K562 (cell line): ENCODE results near the gene LRFN3. TPM values are rescaled to one million over a fixed set of nuclear protein-coding genes. Genes with fewer than 3 reads are reported as not detected.
A peak's percentile ranks its signal among the peaks of the same experiment; 100 is the strongest.
"Not testable (repeated sequence)": the region's sequence is repeated elsewhere in the genome, so short reads cannot be mapped to it uniquely, and the experiment has no call there.

Experiments
- ATAC-seq: fragments of 200-7000 bp; cut with Tn5 transposase; 3 replicates; pipeline ENCODE4 v1.9.1; 2020; ENCODE audit warnings: moderate library complexity
- BruUV-seq: library from RNA; stranded (reverse); fragments of 400-500 nt; replicated peaks from 2 replicates; lab custom pipeline; 2021; lab: Mats Ljungman, UMichigan
- CTCF ChIA-PET: fragments of 300-600 bp; formaldehyde crosslinking; extraction: SDS; loops from one replicate; lab custom pipeline; 2021; ENCODE audit warnings: low intra/inter-chr PET ratio; lab: Yijun Ruan, JAX
- POLR2A ChIA-PET: fragments of 300-600, 350-650 bp; sonication (Branson Sonifier 250); formaldehyde crosslinking; extraction: SDS; loops from one replicate; lab custom pipeline; 2021; ENCODE audit warnings: antibody characterized with exemption, inconsistent platforms; lab: Yijun Ruan, JAX
- DNase-seq, 4 experiments: peaks; one replicate each; pipeline versions ENCODE4 v3.0.0 to v3.0.0-alpha.2; 2011 to 2018; ENCODE audit warnings: low spot score in 3 of 4, mixed read lengths in 3 of 4; ENCODE audit errors: extremely low read depth in 1 of 4
- FAIRE-seq: peaks from 2 replicates; lab custom pipeline; 2011; peaks lifted over from hg19 to GRCh38; lab: Jason Lieb, UNC
- H2AFZ ChIP-seq: 2 replicates; pipeline ENCODE4 v1.6.0; 2011; ENCODE audit warnings: low read depth, low read length, control low read depth, inconsistent platforms
- H3K27ac ChIP-seq: fragments of 200-600 bp; 3 replicates; pipeline ENCODE4 v1.8.0; 2011; ENCODE audit warnings: low read depth, mild to moderate bottlenecking, control low read depth, inconsistent platforms, low read length, moderate library complexity, mixed read lengths; ENCODE audit errors: extremely low read depth
- H3K27me3 ChIP-seq, 2 experiments: fragments of 300-600 bp in 1 of 2; 2 replicates in 1 of 2; 3 replicates in 1 of 2; pipeline versions ENCODE4 v1.6.0 to v1.8.0; 2011; ENCODE audit warnings: inconsistent platforms in 2 of 2, low read length in 2 of 2, mild to moderate bottlenecking in 1 of 2, mixed read lengths in 1 of 2, moderate library complexity in 1 of 2; ENCODE audit not compliant: control insufficient read depth in 2 of 2, insufficient read depth in 2 of 2
- H3K36me3 ChIP-seq: fragments of 300-600 bp; 3 replicates; pipeline ENCODE4 v1.8.0; 2011; ENCODE audit warnings: mild to moderate bottlenecking, low read length, inconsistent platforms; ENCODE audit not compliant: control insufficient read depth, insufficient read depth
- H3K4me1 ChIP-seq, 2 experiments: fragments of 200-600 bp in 1 of 2; replicated peaks in 1 of 2; 2 replicates in 1 of 2; 3 replicates in 1 of 2; pipeline versions ENCODE4 v1.5.1 to v1.8.0; 2011; ENCODE audit warnings: inconsistent platforms in 2 of 2, low read length in 2 of 2, mild to moderate bottlenecking in 1 of 2, mixed read lengths in 1 of 2, moderate library complexity in 1 of 2; ENCODE audit not compliant: control insufficient read depth in 2 of 2, insufficient read depth in 2 of 2
- H3K4me2 ChIP-seq: 2 replicates; pipeline ENCODE4 v1.6.1; 2011; ENCODE audit warnings: low read length, control low read depth, inconsistent platforms, mixed read lengths; ENCODE audit not compliant: insufficient read depth
- H3K4me3 ChIP-seq: fragments of 200-600 bp; sonication (generic), shearing (Covaris generic); 2 replicates; pipeline ENCODE4 v1.5.1; 2016; ENCODE audit warnings: control low read depth, inconsistent platforms
- H3K79me2 ChIP-seq: fragments of 200-600 bp; 3 replicates; pipeline ENCODE4 v1.8.0; 2011; ENCODE audit warnings: low read length, inconsistent platforms; ENCODE audit not compliant: control insufficient read depth, insufficient read depth
- H3K9ac ChIP-seq, 2 experiments: 2 replicates each; pipeline versions ENCODE4 v1.6.0 to v1.6.1; 2011; ENCODE audit warnings: low read depth in 2 of 2, low read length in 2 of 2, control low read depth in 1 of 2, inconsistent platforms in 1 of 2, mild to moderate bottlenecking in 1 of 2, mixed read lengths in 1 of 2; ENCODE audit not compliant: insufficient read depth in 1 of 2
- H3K9me1 ChIP-seq: one replicate; pipeline ENCODE4 v1.6.0; 2011; ENCODE audit warnings: inconsistent platforms, mild to moderate bottlenecking, low read length, moderate library complexity; ENCODE audit not compliant: control insufficient read depth, insufficient read depth
- H3K9me3 ChIP-seq: replicated peaks from 2 replicates; pipeline ENCODE4 v1.5.1; 2011; ENCODE audit warnings: low read depth, low read length, inconsistent platforms; ENCODE audit not compliant: control insufficient read depth, insufficient read depth
- H4K20me1 ChIP-seq: replicated peaks from 2 replicates; pipeline ENCODE4 v1.6.1; 2011; ENCODE audit warnings: low read length, inconsistent platforms, mixed read lengths; ENCODE audit not compliant: control insufficient read depth, insufficient read depth
- RAD21 ChIP-seq, 2 experiments: fragments of 250-450 bp in 1 of 2; fragments of 450-650 bp in 1 of 2; sonication (Bioruptor Pico) in 1 of 2; formaldehyde crosslinking in 1 of 2; IDR thresholded peaks in 1 of 2; conservative IDR thresholded peaks in 1 of 2; 2 replicates each; pipeline versions ENCODE4 v1.4.0 to v1.8.0; 2020 to 2022; ENCODE audit warnings: mild to moderate bottlenecking in 2 of 2, moderate library complexity in 1 of 2
- UBTF ChIP-seq, 2 experiments: IDR thresholded peaks; 2 replicates each; pipeline ENCODE4 v1.6.1; 2012; ENCODE audit warnings: improper control_type of control experiment in 2 of 2, low read depth in 2 of 2, low read length in 2 of 2, borderline replicate concordance in 1 of 2
- WGBS: fragments of 100-300 bp; shearing (Covaris generic); methylation state at CpG from one replicate; pipeline ENCODE4 v1.1.6; 2016; ENCODE audit warnings: low coverage, mixed read lengths; ENCODE audit not compliant: insufficient coverage; ENCODE audit errors: missing lambda C conversion rate; 5-methylcytosine and 5-hydroxymethylcytosine counted together
- in situ Hi-C: fragments of 300-500 bp; cut with MboI; formaldehyde crosslinking; loops from 4 replicates; pipeline ENCODE4 v1.15.0; 2018; ENCODE audit warnings: inconsistent platforms, mixed read lengths
- intact Hi-C: fragments of 100-400 bp; cut with micrococcal nuclease; formaldehyde crosslinking; loops from 2 replicates; pipeline ENCODE4 v1.14.2; 2022
- polyA plus RNA-seq, 8 experiments: library from polyadenylated mRNA; depleted of rRNA in 4 of 8; stranded (reverse) in 5 of 8; unstranded in 3 of 8; fragments of >200 nt; fragmentation: Nextera tagmentation in 2 of 8; fragmentation: Illumina TruSeq in 1 of 8; extraction: Ambion mirVana in 2 of 8; extraction: Trizol in 1 of 8; gene quantifications; 2 replicates each; pipeline versions ENCODE4 v1.2.1 to v1.2.3, GENCODE V29; 2011 to 2014; ENCODE audit warnings: inconsistent platforms in 1 of 8, missing spikeins in 1 of 8
- total RNA-seq, 7 experiments: library from RNA; depleted of rRNA in 6 of 7; stranded (reverse); fragments of >200 nt in 6 of 7; fragmentation: Illumina TruSeq in 2 of 7; extraction: Trizol in 2 of 7; gene quantifications; 2 replicates each; pipeline versions ENCODE4 v1.2.1 to v1.2.3, GENCODE V29; 2011 to 2021; ENCODE audit warnings: low replicate concordance in 1 of 7
- TF ChIP-seq, protein P1 (sequence below), 3 experiments: IDR thresholded peaks in 2 of 3; conservative IDR thresholded peaks in 1 of 3; 2 replicates each; pipeline ENCODE4 v1.5.1; 2011 to 2012; ENCODE audit warnings: low read length in 3 of 3, mild to moderate bottlenecking in 3 of 3, control low read depth in 2 of 3, improper control_type of control experiment in 1 of 3, inconsistent platforms in 1 of 3, low read depth in 1 of 3, mixed read lengths in 1 of 3, moderate library complexity in 1 of 3; ENCODE audit not compliant: insufficient read depth in 2 of 3

LRFN3 gene
- total and polyA plus RNA-seq, 9 of the 15 experiments (the other 6 are each of a cell fraction or from before 2014, with no cell fraction given) = 0.03 to 0.12 (median 0.11) TPM; not detected in 6

GRCh38 chr19:35910355-35910754 is 25.8 kb upstream of the LRFN3 start:
- WGBS = 72% methylated on average over 14 of the region's 14 CpGs
- DNase-seq, H3K36me3 ChIP-seq, H3K4me2 ChIP-seq, POLR2A ChIA-PET, in situ Hi-C loops, H3K9me1 ChIP-seq, ATAC-seq, CTCF ChIA-PET, H3K27ac ChIP-seq, intact Hi-C loops, BruUV-seq, H2AFZ ChIP-seq, H3K9me3 ChIP-seq, H4K20me1 ChIP-seq, FAIRE-seq, H3K79me2 ChIP-seq, H3K4me3 ChIP-seq, H3K9ac ChIP-seq, H3K27me3 ChIP-seq: not testable (repeated sequence)
- peaks cover 31 to 33% of the 10 kb centered on the region in 2 experiments for H3K4me1 ChIP-seq

DNA sequence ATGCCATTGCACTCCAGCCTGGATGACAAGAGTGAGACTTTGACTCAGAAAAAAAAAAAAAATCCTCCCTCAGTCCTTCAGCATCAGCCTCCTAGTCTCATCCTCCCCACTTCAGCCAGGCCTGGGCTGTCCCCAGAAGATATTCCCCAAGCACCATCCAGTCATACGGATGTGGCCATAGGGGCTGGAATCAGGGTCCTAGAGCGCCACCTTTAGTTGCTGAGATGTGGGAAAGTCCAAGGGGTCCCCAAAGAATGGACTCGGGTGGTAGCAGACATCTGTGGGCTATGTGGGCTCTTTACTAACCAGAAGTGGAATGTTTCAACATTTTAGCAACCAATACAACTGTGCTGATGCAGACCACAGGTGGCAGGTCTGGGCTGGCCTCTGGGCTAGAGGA is 25.0 kb upstream of the LRFN3 start:
- CTCF ChIA-PET = interaction anchor here (1.5 kb wide), 1 partner anchor 29 kb away, joined by 5 read pairs; no protein-coding TSS in a partner anchor
- TF ChIP-seq RAD21 (CRISPR knock-in tag; conservative IDR thresholded peaks at IDR 0.05 in 1 of 2, IDR thresholded peaks at IDR 0.05 in 1 of 2) = peak in 1 of 2 experiments; percentile 65; a peak in 2 of 4 replicates
- no peak for TF ChIP-seq UBTF (IDR thresholded peaks at IDR 0.05; ENCODE audit: borderline replicate concordance in 1 of 2, low read depth in 2 of 2, low read length in 2 of 2)
- TF ChIP-seq, protein P1, sequence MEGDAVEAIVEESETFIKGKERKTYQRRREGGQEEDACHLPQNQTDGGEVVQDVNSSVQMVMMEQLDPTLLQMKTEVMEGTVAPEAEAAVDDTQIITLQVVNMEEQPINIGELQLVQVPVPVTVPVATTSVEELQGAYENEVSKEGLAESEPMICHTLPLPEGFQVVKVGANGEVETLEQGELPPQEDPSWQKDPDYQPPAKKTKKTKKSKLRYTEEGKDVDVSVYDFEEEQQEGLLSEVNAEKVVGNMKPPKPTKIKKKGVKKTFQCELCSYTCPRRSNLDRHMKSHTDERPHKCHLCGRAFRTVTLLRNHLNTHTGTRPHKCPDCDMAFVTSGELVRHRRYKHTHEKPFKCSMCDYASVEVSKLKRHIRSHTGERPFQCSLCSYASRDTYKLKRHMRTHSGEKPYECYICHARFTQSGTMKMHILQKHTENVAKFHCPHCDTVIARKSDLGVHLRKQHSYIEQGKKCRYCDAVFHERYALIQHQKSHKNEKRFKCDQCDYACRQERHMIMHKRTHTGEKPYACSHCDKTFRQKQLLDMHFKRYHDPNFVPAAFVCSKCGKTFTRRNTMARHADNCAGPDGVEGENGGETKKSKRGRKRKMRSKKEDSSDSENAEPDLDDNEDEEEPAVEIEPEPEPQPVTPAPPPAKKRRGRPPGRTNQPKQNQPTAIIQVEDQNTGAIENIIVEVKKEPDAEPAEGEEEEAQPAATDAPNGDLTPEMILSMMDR (IDR thresholded peaks at IDR 0.05 in 2 of 3, conservative IDR thresholded peaks at IDR 0.05 in 1 of 3; ENCODE audit: insufficient read depth in 2 of 3, low read depth in 1 of 3, low read length in 3 of 3) = peak; percentile 42 to 63 (median 47); a peak in 5 of 6 replicates

More for the DNA sequence above, 25.0 kb upstream of the LRFN3 start:
- no peaks in the 10 kb centered on the region for H3K9me3 ChIP-seq
- H3K9ac ChIP-seq = no peak overlapping the region
- ATAC-seq (peak; percentile 73), FAIRE-seq (no peak), DNase-seq (peak in 1 of 4 experiments; percentile 41)
- no peaks in the 10 kb centered on the region; a peak in 1 of 5 replicates for H3K27me3 ChIP-seq
- H3K36me3 ChIP-seq = no peaks in the 10 kb centered on the region
- intact Hi-C loops = no loop called here
- H3K9me1 ChIP-seq = no peaks in the 10 kb centered on the region
- H3K79me2 ChIP-seq = no peaks in the 10 kb centered on the region
- H3K4me2 ChIP-seq = no peak overlapping the region
- BruUV-seq = no TSS peak
- no peaks in the 10 kb centered on the region for H4K20me1 ChIP-seq
- WGBS = 34% methylated on average over 3 of the region's 3 CpGs
- peaks cover 31 to 33% of the 10 kb centered on the region in 2 experiments for H3K4me1 ChIP-seq
- in situ Hi-C loops = no loop called here
- POLR2A ChIA-PET = interaction anchor here (0.7 kb wide), 1 partner anchor 569 kb away, joined by 3 read pairs; no protein-coding TSS in a partner anchor
- no peak overlapping the region for H3K4me3 ChIP-seq
- H3K27ac ChIP-seq = no peak overlapping the region
- no peak overlapping the region for H2AFZ ChIP-seq
